ENCODE measurements around the gene SCLY.

The SCLY gene

GRCh38 chr2:238077292-238077691 is 16.5 kb downstream of the SCLY start:
- no peak for DNase-seq

- DNase-seq: no peak
These were observed 19.1 kb downstream of the SCLY start for GRCh38 chr2:238079874-238080327.

- DNase-seq: no peak
These were observed 19.7 kb downstream of the SCLY start for GRCh38 chr2:238080518-238080917.

DNA sequence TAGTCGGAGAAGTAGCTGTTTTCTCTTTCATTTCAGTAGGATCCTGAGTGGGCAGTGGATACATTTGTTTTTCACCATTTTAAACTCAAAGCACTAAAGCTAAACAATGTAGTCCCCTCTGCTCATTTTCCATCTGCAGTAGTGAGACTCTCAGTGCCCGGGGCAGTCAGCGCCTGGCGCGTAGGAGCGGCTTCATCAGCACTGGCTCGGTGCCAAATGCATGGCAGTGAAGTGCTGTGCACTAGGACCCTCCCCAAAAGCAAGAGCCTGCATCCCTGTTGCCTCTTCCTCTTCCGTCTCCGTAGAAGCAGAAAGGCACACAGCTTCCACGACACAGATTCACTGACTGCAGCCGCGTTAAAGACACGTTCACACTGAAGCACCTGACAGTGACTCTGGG is 20.3 kb downstream of the SCLY start:
- DNase-seq: no peak

- DNase-seq: no peak
These were observed 20.8 kb downstream of the SCLY start for GRCh38 chr2:238081561-238081960.

DNA sequence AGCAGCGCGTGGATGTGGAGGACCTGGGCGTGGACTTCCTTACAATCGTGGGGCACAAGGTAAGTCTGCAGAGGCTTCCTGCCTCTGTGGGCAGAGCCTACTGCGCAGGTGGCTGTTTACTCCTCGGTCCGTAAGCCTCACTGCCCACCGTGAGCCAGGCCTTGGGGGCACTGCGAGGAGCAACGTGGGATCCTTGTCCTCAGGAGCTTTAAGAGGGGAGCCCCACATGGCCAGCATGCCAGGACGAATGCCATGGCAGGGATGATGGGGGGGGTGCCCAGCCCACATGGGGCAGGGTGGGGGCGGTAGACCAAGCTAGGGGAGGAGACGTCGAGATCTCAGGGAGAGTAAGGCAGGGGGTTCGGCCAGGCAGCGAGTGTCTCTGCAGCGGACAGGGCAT is 21.4 kb downstream of the SCLY start:
- no peak for DNase-seq

GRCh38 chr2:238082827-238083226 is 22.0 kb downstream of the SCLY start:
- DNase-seq: no peak

DNA sequence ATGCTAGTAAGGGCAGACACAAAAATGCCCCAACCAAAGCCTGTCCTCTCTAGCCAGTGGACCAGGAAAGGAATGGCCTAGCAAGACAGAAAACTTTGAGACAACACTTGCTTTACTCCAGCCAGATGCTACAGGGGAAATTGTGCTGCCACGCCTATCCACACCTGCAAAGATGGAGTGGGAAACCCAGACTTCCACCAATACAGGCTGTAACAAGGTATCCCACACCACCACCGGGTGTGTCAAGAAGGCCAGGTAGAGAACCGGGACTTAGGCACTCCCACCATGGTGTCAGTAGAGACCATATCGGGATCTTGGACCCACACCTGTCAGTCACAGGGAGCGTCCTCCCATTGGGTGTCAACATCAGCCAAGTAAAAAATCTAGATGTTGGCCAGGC is 23.1 kb downstream of the SCLY start:
- DNase-seq: no peak

DNA sequence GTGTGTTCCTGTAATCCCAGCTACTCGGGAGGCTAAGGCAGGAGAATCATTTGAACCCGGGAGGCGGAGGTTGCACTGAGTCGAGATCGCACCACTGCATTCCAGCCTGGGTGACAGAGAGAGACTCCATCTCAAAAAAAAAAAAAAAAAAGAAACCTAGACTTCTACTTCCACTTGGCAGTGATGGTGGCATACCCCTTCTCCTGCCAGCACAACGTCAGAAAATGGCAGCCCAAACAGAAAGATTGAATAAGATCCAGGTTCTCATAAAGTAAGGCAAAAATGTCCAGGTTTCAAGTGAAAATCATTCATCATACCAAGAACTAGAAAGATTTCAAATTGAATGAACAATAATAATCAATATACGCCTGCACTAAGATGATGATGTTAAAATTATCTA is 24.0 kb downstream of the SCLY start:
- DNase-seq: no peak

DNA sequence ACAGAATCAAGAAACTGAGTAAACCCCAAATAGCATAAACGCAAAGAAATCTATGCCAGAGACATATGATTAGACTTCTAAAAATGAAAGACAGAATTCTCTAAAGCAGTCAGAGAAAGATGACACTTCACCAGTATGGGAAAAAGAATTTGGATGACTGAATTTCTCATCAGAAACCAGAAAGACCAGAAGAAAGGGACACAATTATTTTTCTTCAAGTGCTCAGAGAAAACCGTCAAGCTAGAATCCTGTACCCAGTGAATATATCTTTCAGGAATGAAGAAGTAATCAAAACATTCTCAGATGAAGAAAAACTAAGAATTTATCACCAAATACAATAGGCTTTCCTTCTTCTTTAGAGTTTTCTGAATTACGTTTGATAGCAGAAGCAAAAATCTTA is 25.1 kb downstream of the SCLY start:
- no peak for DNase-seq

DNA sequence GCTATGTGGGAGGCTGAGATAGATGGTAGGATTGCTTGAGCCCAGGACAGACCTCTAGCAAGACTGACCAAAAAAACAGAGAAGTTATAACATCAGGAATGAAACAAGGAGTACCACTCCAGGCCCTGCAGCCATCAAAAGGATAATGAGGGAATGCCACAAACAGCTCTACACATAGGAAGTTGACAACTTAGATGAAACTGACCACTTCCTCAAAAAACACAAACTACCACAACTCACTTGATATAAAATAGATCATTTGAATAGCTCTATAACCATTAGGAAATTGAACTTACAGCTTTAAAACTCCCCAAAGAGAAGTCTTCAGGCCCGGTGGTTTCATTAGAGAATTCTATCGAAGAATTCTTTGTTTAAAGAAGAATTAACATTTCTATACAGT is 26.4 kb downstream of the SCLY start:
- no peak for DNase-seq

GRCh38 chr2:238090887-238091286 is 30.1 kb downstream of the SCLY start:
- DNase-seq: no peak

DNA sequence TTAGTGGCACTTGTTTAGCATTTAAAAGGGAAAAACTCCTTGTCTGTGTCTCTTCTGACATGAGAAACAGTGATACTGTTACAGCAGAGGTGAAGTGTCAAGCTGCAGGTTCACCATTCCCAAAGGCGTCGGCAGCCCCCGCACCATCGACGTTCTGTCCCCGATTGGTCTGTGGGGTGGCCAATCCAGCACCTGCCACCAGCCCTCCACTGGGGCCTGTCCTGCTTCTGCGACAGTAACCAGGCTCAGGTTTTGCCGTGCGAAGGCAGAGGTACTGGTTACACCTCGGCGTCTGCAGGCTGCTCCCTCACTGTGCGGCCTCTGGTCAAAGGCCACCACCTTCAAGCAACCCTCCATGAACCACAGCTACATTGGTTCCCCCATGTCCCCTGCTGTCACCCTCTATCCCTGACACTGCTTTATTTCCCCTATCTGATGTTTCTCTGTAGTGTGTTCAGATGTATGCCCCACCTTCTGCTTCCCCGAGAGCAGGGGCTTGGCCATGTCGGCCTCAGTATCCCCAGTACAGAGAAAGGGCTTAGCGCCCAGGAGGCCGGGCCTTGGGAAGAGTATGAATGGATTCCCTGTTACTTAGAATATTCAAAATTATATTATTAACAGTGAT is 30.7 kb downstream of the SCLY start:
- no peak for DNase-seq

GRCh38 chr2:238092486-238093035 is 31.8 kb downstream of the SCLY start:
- no peak for DNase-seq

DNA sequence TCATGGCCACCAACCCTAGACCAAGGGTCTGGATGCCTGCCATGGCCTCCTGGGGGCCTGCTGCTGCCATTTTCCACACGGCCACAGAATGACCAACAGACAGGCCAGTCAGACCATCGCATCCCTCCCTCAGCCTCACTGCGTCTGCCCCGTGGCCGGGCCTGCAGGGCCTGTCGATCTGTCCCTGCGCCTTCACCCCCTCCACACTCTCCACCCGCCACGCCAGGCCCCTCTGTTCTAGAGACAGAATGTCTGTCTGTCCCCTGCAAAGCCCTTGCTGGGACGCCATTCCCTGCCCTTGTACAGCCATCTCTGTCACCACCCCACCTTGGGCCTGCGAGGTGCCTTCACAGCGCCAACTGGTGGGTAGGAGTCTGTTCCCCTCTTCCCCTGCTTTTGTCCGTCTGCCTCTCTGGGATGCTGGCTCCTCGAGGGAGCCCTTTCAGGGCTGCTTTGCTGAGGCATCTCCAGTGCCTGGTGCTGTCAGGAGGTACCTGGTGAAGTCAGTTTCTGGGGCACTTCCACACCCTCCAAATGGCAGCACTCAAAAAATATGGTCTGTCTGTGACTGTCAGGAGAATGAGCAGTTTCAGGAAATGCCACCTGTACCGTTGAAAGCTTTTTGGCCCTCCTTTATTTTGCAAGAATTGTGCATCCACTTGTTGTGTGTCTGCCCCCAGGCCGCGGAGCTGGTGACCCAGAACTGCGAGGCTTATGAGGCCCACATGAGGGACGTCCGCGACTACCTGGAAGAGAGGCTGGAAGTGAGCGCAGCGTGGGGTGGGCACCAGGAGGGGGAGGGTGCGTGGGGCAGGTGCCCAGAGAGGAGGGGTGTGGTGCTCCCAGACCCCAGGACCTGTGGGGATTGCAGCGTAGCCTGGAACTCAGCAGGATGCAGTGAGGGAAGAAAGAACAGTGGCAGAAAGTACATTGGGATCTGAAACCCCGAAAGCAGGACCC is 32.7 kb downstream of the SCLY start:
- DNase-seq: no peak

DNA sequence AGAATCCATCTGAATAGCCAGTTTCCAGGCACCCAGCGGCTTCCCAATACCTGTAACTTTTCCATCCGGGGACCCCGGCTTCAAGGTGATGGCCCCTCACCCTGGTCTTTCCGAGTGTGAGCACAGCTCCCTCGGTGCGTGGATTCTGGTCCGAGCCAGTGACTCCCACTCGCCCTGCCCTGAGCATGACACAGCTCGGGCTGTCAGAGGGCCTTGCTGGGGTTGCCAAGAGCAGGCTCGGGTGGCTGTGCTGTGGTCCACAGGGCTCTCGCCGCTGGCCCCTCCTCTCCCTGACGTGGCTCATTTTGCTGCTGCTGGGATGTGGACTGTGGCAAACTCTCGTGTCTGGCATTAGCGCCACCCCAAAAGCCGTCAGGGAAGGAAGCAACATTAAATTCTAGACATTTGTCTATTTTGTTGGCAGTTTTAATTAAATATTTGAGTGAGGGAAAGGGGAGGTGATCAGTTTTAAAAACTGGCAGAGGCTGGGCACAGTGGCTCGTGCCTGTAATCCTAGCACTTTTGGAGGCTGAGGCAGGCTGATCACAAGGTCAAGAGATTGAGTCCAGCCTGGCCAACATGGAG is 33.7 kb downstream of the SCLY start:
- no peak for DNase-seq

GRCh38 chr2:238095143-238095542 is 34.3 kb downstream of the SCLY start:
- no peak for DNase-seq

GRCh38 chr2:238096311-238097011 is 35.7 kb downstream of the SCLY start:
- DNase-seq: no peak

DNA sequence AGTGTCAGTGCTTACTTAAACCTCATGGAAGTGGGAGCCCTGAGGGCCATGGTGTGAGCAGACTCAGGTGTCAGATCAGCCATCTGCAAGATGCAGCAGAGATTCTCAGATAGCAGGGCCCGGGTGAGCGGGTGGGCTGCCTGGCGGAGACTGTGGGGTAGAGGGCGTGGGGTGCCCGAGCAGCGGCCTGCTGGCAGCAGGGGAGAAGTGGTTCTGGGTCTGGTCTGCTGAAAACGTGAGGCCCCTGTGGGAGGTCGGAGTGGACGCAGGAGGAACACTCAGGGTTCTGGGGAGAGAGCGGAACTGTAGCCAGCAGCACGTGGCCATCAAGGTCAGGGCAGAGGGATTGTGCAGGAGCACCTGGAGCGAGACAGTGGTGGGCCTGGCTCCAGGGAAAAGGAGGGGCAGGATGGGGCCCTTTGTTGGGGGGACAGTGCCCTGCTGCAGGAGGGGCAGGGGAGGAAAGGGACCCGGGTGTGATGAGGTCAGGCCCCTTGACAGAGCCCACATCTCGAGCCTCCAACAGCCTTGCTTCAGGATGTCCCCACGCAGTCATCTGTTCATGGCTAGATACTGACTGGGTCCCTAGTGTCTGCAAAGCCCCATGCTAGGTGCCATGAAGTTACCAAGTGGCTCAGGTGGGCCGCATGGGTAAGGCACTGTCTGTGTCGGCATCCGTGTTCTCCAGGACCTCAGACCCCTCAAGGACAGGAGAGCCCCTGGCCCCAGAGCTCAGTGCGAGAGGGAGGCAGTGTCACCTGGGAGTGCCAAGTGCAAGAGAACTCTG is 36.6 kb downstream of the SCLY start:
- no peak for DNase-seq

GRCh38 chr2:238097988-238098871 is 37.4 kb downstream of the SCLY start:
- no peak for DNase-seq
